Neural progenitor cell (in vitro differentiated cells): ENCODE measurements around the gene SLC25A13. TPM values are rescaled to one million over a fixed set of nuclear protein-coding genes. Genes with fewer than 3 reads are reported as not detected.

ENCODE experiments used
- DNase-seq: peaks from one replicate; pipeline ENCODE4 v3.0.0-alpha.2; 2016; ENCODE audit warnings: low spot score
- H2AFZ ChIP-seq: fragments of 200-600 bp; sonication (generic); replicated peaks from 2 replicates; pipeline ENCODE4 v1.6.1; 2016; ENCODE audit warnings: antibody characterized with exemption
- H3F3A ChIP-seq: fragments of 200-600 bp; sonication (generic); 2 replicates; pipeline ENCODE4 v1.6.1; 2016; ENCODE audit warnings: antibody characterized with exemption, low read depth
- H3K27ac ChIP-seq: fragments of 200-600 bp; sonication (generic); 2 replicates; pipeline ENCODE4 v1.5.1; 2016; ENCODE audit warnings: mild to moderate bottlenecking
- H3K27me3 ChIP-seq: fragments of 200-600 bp; sonication (generic); 2 replicates; pipeline ENCODE4 v1.6.1; 2016; ENCODE audit warnings: mild to moderate bottlenecking, moderate library complexity
- H3K36me3 ChIP-seq: fragments of 200-600 bp; sonication (generic); 2 replicates; pipeline ENCODE4 v1.5.1; 2016
- H3K4me1 ChIP-seq: fragments of 200-600 bp; sonication (generic); 2 replicates; pipeline ENCODE4 v1.6.1; 2016; ENCODE audit warnings: mixed run types
- H3K4me2 ChIP-seq: fragments of 200-600 bp; sonication (generic); 2 replicates; pipeline ENCODE4 v1.6.1; 2016
- H3K4me3 ChIP-seq: fragments of 200-600 bp; sonication (generic); 2 replicates; pipeline ENCODE4 v1.5.1; 2016
- H3K79me2 ChIP-seq: fragments of 200-600 bp; sonication (generic); 2 replicates; pipeline ENCODE4 v1.6.1; 2016; ENCODE audit warnings: low read depth
- H3K9ac ChIP-seq: fragments of 200-600 bp; sonication (generic); 2 replicates; pipeline ENCODE4 v1.6.1; 2016
- H3K9me3 ChIP-seq: fragments of 200-600 bp; sonication (generic); 2 replicates; pipeline ENCODE4 v1.5.1; 2016; ENCODE audit warnings: low read depth
- H4K20me1 ChIP-seq: fragments of 200-600 bp; sonication (generic); 2 replicates; pipeline ENCODE4 v1.6.1; 2016; ENCODE audit warnings: low read depth
- H3K27ac Mint-ChIP-seq: 3 replicates; pipeline ENCODE4 v1.8.0; 2021; ENCODE audit warnings: mixed read lengths
- H3K27me3 Mint-ChIP-seq: 2 replicates; pipeline ENCODE4 v1.8.0; 2022; ENCODE audit warnings: low read depth, mild to moderate bottlenecking, inconsistent platforms, moderate library complexity, mixed read lengths; ENCODE audit not compliant: insufficient read depth
- H3K36me3 Mint-ChIP-seq: 3 replicates; pipeline ENCODE4 v1.8.0; 2021; ENCODE audit warnings: mixed read lengths
- H3K4me1 Mint-ChIP-seq: 3 replicates; pipeline ENCODE4 v1.8.0; 2021; ENCODE audit warnings: mixed read lengths
- H3K4me3 Mint-ChIP-seq: 3 replicates; pipeline ENCODE4 v1.8.0; 2021; ENCODE audit warnings: mild to moderate bottlenecking, moderate library complexity, mixed read lengths
- H3K9me3 Mint-ChIP-seq: 3 replicates; pipeline ENCODE4 v1.8.0; 2020; ENCODE audit warnings: mixed read lengths
- EZH2 ChIP-seq: fragments of 200-600 bp; sonication (generic); IDR thresholded peaks from 2 replicates; pipeline ENCODE4 v1.6.1; 2017; ENCODE audit warnings: antibody characterized with exemption, mild to moderate bottlenecking, moderate library complexity
- EZH2phosphoT487 ChIP-seq: fragments of 200-600 bp; sonication (generic); IDR thresholded peaks from 2 replicates; pipeline ENCODE4 v1.6.1; 2017; ENCODE audit warnings: antibody characterized with exemption
- total RNA-seq: library from RNA; depleted of rRNA; stranded (reverse); fragments of >200 nt; gene quantifications from 2 replicates; pipeline ENCODE4 v1.2.3, GENCODE V29; 2015; ENCODE audit warnings: low replicate concordance
- TF ChIP-seq, protein P1 (sequence below): fragments of 200-600 bp; sonication (generic); IDR thresholded peaks from 2 replicates; pipeline ENCODE4 v1.5.1; 2017; ENCODE audit warnings: antibody characterized with exemption, mild to moderate bottlenecking

Gene SLC25A13
- total RNA-seq, 1 donor from 2014 or later: 83.3 TPM

DNA sequence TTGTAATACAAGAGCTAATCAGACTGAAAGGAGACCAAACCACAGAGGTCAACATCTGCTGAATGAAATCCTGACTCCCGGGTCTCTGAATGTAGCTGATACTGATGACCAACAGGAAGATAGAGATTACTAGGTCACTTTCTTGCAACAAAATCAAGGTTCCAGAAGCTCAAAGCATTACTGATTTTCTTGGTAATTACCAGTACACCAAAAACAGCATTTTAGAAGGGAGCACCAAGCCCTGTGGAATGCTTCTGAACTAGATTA is 177.7 kb downstream of the SLC25A13 start:
- H3K9me3 Mint-ChIP-seq: no peaks in the 10 kb centered on the region
- Histone ChIP-seq H3K27ac (peak overlapping the region; percentile 43), H3K4me1 (peaks cover 46% of the 10 kb centered on the region), H3K4me3 (no peak overlapping the region), H3K9ac (no peak overlapping the region), H2AFZ (no peak overlapping the region), H3K27me3 (no peaks in the 10 kb centered on the region), H3K36me3 (peaks cover 4% of the 10 kb centered on the region), H3K79me2 (no peaks in the 10 kb centered on the region), H3K9me3 (no peaks in the 10 kb centered on the region), H4K20me1 (peaks cover 11% of the 10 kb centered on the region), H3F3A (peaks cover 24% of the 10 kb centered on the region), H3K4me2 (peak overlapping the region; percentile 70)
- DNase-seq: no peak
- no peak overlapping the region for H3K4me3 Mint-ChIP-seq
- H3K4me1 Mint-ChIP-seq: peaks cover 2% of the 10 kb centered on the region
- no peaks in the 10 kb centered on the region for H3K27me3 Mint-ChIP-seq
- peaks cover 37% of the 10 kb centered on the region for H3K36me3 Mint-ChIP-seq
- H3K27ac Mint-ChIP-seq: no peak overlapping the region
- TF ChIP-seq EZH2phosphoT487 (no peak), EZH2 (no peak)
- TF ChIP-seq, protein P1, sequence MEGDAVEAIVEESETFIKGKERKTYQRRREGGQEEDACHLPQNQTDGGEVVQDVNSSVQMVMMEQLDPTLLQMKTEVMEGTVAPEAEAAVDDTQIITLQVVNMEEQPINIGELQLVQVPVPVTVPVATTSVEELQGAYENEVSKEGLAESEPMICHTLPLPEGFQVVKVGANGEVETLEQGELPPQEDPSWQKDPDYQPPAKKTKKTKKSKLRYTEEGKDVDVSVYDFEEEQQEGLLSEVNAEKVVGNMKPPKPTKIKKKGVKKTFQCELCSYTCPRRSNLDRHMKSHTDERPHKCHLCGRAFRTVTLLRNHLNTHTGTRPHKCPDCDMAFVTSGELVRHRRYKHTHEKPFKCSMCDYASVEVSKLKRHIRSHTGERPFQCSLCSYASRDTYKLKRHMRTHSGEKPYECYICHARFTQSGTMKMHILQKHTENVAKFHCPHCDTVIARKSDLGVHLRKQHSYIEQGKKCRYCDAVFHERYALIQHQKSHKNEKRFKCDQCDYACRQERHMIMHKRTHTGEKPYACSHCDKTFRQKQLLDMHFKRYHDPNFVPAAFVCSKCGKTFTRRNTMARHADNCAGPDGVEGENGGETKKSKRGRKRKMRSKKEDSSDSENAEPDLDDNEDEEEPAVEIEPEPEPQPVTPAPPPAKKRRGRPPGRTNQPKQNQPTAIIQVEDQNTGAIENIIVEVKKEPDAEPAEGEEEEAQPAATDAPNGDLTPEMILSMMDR: no peak

DNA sequence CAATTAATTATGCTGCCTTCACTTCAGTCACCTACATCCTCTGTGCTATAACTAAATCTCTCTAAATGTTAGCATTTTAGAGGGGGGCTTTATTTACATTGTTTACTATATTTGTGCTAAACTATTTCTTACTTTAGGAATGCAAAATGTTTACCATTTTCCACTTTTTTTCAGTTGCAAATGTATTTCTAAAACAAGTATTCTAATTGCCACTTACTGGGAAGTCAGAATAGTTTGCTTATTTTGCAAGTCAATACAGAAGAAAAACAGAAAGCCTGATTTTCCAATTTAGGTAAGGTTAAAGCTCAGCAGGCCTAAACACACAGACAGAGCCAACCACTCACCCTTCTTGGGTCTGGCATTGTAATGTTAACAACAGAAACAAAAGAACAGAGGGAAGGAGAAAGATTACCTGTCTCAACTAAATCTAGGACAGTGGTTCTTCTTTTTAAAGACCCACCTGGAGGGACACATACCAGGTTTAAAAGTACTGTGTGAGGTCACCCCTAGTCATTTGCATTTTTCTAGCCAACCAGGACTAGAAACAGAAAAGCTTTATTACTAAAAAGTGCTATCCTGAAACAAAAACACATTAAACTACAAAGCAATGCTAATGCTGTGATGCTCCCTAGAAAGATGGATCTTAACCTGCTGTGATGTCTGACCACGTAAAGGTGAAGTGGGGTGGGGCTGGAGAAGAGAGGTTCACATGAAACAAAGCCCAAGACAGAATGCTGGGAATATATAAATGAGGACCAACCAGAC is 178.2 kb downstream of the SLC25A13 start:
- no peak overlapping the region for H3K4me3 Mint-ChIP-seq

DNA sequence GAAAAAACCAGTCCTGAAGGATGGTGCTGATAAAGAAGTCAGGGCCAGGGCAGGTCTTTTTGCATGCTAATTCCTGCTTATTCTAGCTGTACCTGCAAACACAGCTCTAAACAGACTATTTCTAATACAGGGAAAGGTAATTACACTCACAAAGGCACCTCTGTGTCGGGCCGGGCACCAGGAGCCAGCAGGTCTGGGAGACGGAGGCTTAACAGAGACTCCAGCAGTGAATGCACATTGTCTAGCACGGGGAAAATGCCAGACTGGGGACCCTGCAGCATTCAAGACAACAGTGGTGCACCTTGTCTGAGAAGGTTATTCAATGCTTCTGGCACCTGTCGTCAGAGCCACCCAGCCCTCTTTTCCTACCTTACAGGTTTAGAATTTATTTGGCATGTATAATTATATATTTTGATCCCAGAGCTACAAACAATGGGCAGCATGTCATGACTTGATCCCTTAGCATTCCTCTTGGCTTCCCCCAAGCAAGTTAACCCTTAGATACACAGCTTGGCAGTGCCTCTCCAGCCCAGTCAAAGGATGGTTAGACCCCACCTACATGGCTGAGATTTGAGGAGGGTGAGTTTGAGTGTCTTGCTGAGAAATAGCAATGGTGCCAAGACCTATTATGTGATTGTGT is 185.2 kb downstream of the SLC25A13 start:
- no peaks in the 10 kb centered on the region for H4K20me1 ChIP-seq
- Mint-ChIP-seq H3K4me1 (peaks cover 5% of the 10 kb centered on the region), H3K27me3 (no peaks in the 10 kb centered on the region), H3K4me3 (no peak overlapping the region), H3K36me3 (peaks cover 25% of the 10 kb centered on the region), H3K9me3 (no peaks in the 10 kb centered on the region), H3K27ac (no peak overlapping the region)
- H3K4me1 ChIP-seq: peaks cover 26% of the 10 kb centered on the region
- no peak overlapping the region for H3K27ac ChIP-seq
- peaks cover 3% of the 10 kb centered on the region for H3K36me3 ChIP-seq
- no peak overlapping the region for H3K4me2 ChIP-seq
- TF ChIP-seq, protein P1: no peak
- TF ChIP-seq EZH2: no peak
- TF ChIP-seq EZH2phosphoT487: no peak
- no peaks in the 10 kb centered on the region for H3K9me3 ChIP-seq
- peaks cover 9% of the 10 kb centered on the region for H3F3A ChIP-seq
- no peak overlapping the region for H3K9ac ChIP-seq
- no peak overlapping the region for H3K4me3 ChIP-seq
- peak; percentile 28 for DNase-seq
- no peak overlapping the region for H2AFZ ChIP-seq
- H3K79me2 ChIP-seq: no peaks in the 10 kb centered on the region
- no peaks in the 10 kb centered on the region for H3K27me3 ChIP-seq

More for the DNA sequence above, 178.2 kb downstream of the SLC25A13 start:
- Mint-ChIP-seq H3K9me3 (no peaks in the 10 kb centered on the region), H3K36me3 (peaks cover 35% of the 10 kb centered on the region), H3K27ac (no peak overlapping the region), H3K4me1 (peaks cover 2% of the 10 kb centered on the region), H3K27me3 (no peaks in the 10 kb centered on the region)
- DNase-seq: peak; percentile 27
- peak overlapping the region; percentile 70 for H3K4me2 ChIP-seq
- no peaks in the 10 kb centered on the region for H3K9me3 ChIP-seq
- H3K4me3 ChIP-seq: no peak overlapping the region
- no peak overlapping the region for H2AFZ ChIP-seq
- peaks cover 46% of the 10 kb centered on the region for H3K4me1 ChIP-seq
- H3K36me3 ChIP-seq: peaks cover 4% of the 10 kb centered on the region
- no peaks in the 10 kb centered on the region for H3K79me2 ChIP-seq
- peaks cover 11% of the 10 kb centered on the region for H4K20me1 ChIP-seq
- no peaks in the 10 kb centered on the region for H3K27me3 ChIP-seq
- peak overlapping the region; percentile 43 for H3K27ac ChIP-seq
- no peak overlapping the region for H3K9ac ChIP-seq
- H3F3A ChIP-seq: peaks cover 24% of the 10 kb centered on the region
- TF ChIP-seq EZH2 (no peak), EZH2phosphoT487 (no peak)
- TF ChIP-seq, protein P1: no peak
